Measurements from ENCODE around the gene TIMP4.

The TIMP4 gene

GRCh38 chr3:12158387-12159226, at the start of gene TIMP4:
TIMP4 (minus strand) TSS chr3:12158912; CDS start chr3:12158840, 72 bp downstream.
- no peak for DNase-seq (ENCODE audit: low spot score)

GRCh38 chr3:12205171-12205570, 46.5 kb upstream of the TIMP4 start:
- no peak for TF ChIP-seq CTCF (IDR thresholded peaks at IDR 0.05; ENCODE audit: extremely low read depth, missing control alignments)
- no peak for DNase-seq (ENCODE audit: low spot score)

More at GRCh38 chr3:12158387-12159226, at the start of gene TIMP4:
- no peak for TF ChIP-seq CTCF (IDR thresholded peaks at IDR 0.05; ENCODE audit: extremely low read depth, missing control alignments)

- no peak for DNase-seq (ENCODE audit: low spot score)
- TF ChIP-seq CTCF (IDR thresholded peaks at IDR 0.05; ENCODE audit: extremely low read depth, missing control alignments): no peak
Observed at GRCh38 chr3:12201813-12202212, 43.1 kb upstream of the TIMP4 start.

GRCh38 chr3:12198301-12198700, 39.6 kb upstream of the TIMP4 start:
- no peak for TF ChIP-seq CTCF (IDR thresholded peaks at IDR 0.05; ENCODE audit: extremely low read depth, missing control alignments)
- DNase-seq (ENCODE audit: low spot score): no peak

GRCh38 chr3:12197475-12197874, 38.8 kb upstream of the TIMP4 start:
- no peak for TF ChIP-seq CTCF (IDR thresholded peaks at IDR 0.05; ENCODE audit: extremely low read depth, missing control alignments)
- DNase-seq (ENCODE audit: low spot score): no peak

- DNase-seq (ENCODE audit: low spot score): no peak
- no peak for TF ChIP-seq CTCF (IDR thresholded peaks at IDR 0.05; ENCODE audit: extremely low read depth, missing control alignments)
Observed at GRCh38 chr3:12196684-12197083, 38.0 kb upstream of the TIMP4 start.

- DNase-seq (ENCODE audit: low spot score): no peak
- TF ChIP-seq CTCF (IDR thresholded peaks at IDR 0.05; ENCODE audit: extremely low read depth, missing control alignments): no peak
Observed at GRCh38 chr3:12195231-12195630, 36.5 kb upstream of the TIMP4 start.
